HG03064 (cell line): ENCODE measurements around the gene ARHGAP23.
"Not testable (repeated sequence)": the region's sequence is repeated elsewhere in the genome, so short reads cannot be mapped to it uniquely, and the experiment has no call there.

Experiments
- ATAC-seq: cut with Tn5 transposase; IDR thresholded peaks from one replicate; pipeline ENCODE4 v1.9.1; 2021; ENCODE audit warnings: low read depth; ENCODE audit not compliant: unreplicated experiment

The ARHGAP23 gene

GRCh38 chr17:38509772-38510420 is 81.6 kb downstream of the ARHGAP23 start:
- no peak for ATAC-seq

GRCh38 chr17:38510421-38511149 is 82.3 kb downstream of the ARHGAP23 start:
- no peak for ATAC-seq

- no peak for ATAC-seq
Measured at GRCh38 chr17:38511150-38512108, 83.2 kb downstream of the ARHGAP23 start.

GRCh38 chr17:38512473-38513058 is 84.3 kb downstream of the ARHGAP23 start:
- ATAC-seq, result no peak

- not testable (repeated sequence) for ATAC-seq
Measured at GRCh38 chr17:38526526-38526925, 98.3 kb downstream of the ARHGAP23 start.

- ATAC-seq, result not testable (repeated sequence)
Measured at GRCh38 chr17:38528141-38528540, 99.9 kb downstream of the ARHGAP23 start.

GRCh38 chr17:38530856-38531255 is 102.6 kb downstream of the ARHGAP23 start:
- ATAC-seq, result not testable (repeated sequence)

GRCh38 chr17:38531761-38532160 is 103.5 kb downstream of the ARHGAP23 start:
- not testable (repeated sequence) for ATAC-seq

GRCh38 chr17:38532451-38532850 is 104.2 kb downstream of the ARHGAP23 start:
- no peak for ATAC-seq

- no peak for ATAC-seq
Measured at GRCh38 chr17:38533241-38533640, 105.0 kb downstream of the ARHGAP23 start.

- no peak for ATAC-seq
Measured at GRCh38 chr17:38533866-38534497, 105.7 kb downstream of the ARHGAP23 start.

GRCh38 chr17:38534498-38534885 is 106.2 kb downstream of the ARHGAP23 start:
- ATAC-seq, result no peak

GRCh38 chr17:38535886-38536285 is 107.6 kb downstream of the ARHGAP23 start:
- no peak for ATAC-seq

- ATAC-seq, result no peak
Measured at GRCh38 chr17:38536661-38537060, 108.4 kb downstream of the ARHGAP23 start.

- no peak for ATAC-seq
Measured at GRCh38 chr17:38538906-38539305, 110.6 kb downstream of the ARHGAP23 start.

- no peak for ATAC-seq
Measured at GRCh38 chr17:38539386-38539785, 111.1 kb downstream of the ARHGAP23 start.

- no peak for ATAC-seq
Measured at GRCh38 chr17:38540514-38541045, 112.3 kb downstream of the ARHGAP23 start.

- no peak for ATAC-seq
Measured at GRCh38 chr17:38541281-38541680, 113.0 kb downstream of the ARHGAP23 start.

GRCh38 chr17:38542286-38542685 is 114.0 kb downstream of the ARHGAP23 start:
- ATAC-seq, result no peak
